ENCODE measurements around the gene OR5A2. TPM values are rescaled to one million over a fixed set of nuclear protein-coding genes. Genes with fewer than 3 reads are reported as not detected.
"Not testable (repeated sequence)": the region's sequence is repeated elsewhere in the genome, so short reads cannot be mapped to it uniquely, and the experiment has no call there.

The OR5A2 gene
- not detected in 2 replicates for total RNA-seq (2014; rRNA removed; shearing (Covaris generic))

- DNase-seq (ENCODE audit: low spot score): no peak
Observed at GRCh38 chr11:59426361-59427067, at the start of gene OR5A2. Gene OR5A2, minus strand, starts transcription at chr11:59426413. Its CDS starts 3,460 bp downstream, at chr11:59422953.

GRCh38 chr11:59475176-59475575 lies 49.0 kb upstream of the OR5A2 start:
- DNase-seq (ENCODE audit: low spot score): no peak

GRCh38 chr11:59473015-59473414 lies 46.8 kb upstream of the OR5A2 start, which contains the start of gene OR4D10:
Gene OR4D10, plus strand, starts transcription at chr11:59473315. Its CDS starts 4,115 bp downstream, at chr11:59477430.
- no peak for DNase-seq (ENCODE audit: low spot score)

- DNase-seq (ENCODE audit: low spot score): peak; percentile 22
Observed at GRCh38 chr11:59463190-59463641, 37.0 kb upstream of the OR5A2 start.

- no peak for DNase-seq (ENCODE audit: low spot score)
Observed at GRCh38 chr11:59459916-59460315, 33.7 kb upstream of the OR5A2 start.

GRCh38 chr11:59456661-59457060 lies 30.4 kb upstream of the OR5A2 start, which contains the start of gene OR4D6:
Gene OR4D6, plus strand, starts transcription at chr11:59456961. Its CDS starts 0 bp downstream, at chr11:59456961.
- no peak for DNase-seq (ENCODE audit: low spot score)

- no peak for DNase-seq (ENCODE audit: low spot score)
Observed at GRCh38 chr11:59448484-59448883, 22.3 kb upstream of the OR5A2 start.

- not testable (repeated sequence) for DNase-seq (ENCODE audit: low spot score)
Observed at GRCh38 chr11:59445624-59446023, 19.4 kb upstream of the OR5A2 start.

- DNase-seq (ENCODE audit: low spot score): no peak
Observed at GRCh38 chr11:59437770-59438169, 11.6 kb upstream of the OR5A2 start.

- no peak for DNase-seq (ENCODE audit: low spot score)
Observed at GRCh38 chr11:59436169-59436568, 10.0 kb upstream of the OR5A2 start, which contains the start of gene OR5A1. Gene OR5A1, plus strand, starts transcription at chr11:59436469. Its CDS starts 6,700 bp downstream, at chr11:59443169.

GRCh38 chr11:59429924-59430516 lies 3.8 kb upstream of the OR5A2 start:
- DNase-seq (ENCODE audit: low spot score): peak; percentile 35

- DNase-seq (ENCODE audit: low spot score): no peak
Observed at GRCh38 chr11:59427068-59427382, 812 bp upstream of the OR5A2 start.

GRCh38 chr11:59425131-59425530 lies 1.1 kb downstream of the OR5A2 start:
- no peak for DNase-seq (ENCODE audit: low spot score)

- DNase-seq (ENCODE audit: low spot score): no peak
Observed at GRCh38 chr11:59423835-59424234, 2.4 kb downstream of the OR5A2 start.

GRCh38 chr11:59418156-59418555 lies 8.1 kb downstream of the OR5A2 start:
- DNase-seq (ENCODE audit: low spot score): no peak

GRCh38 chr11:59417023-59417422 lies 9.2 kb downstream of the OR5A2 start:
- no peak for DNase-seq (ENCODE audit: low spot score)

GRCh38 chr11:59416613-59417012 lies 9.6 kb downstream of the OR5A2 start:
- DNase-seq (ENCODE audit: low spot score): no peak

GRCh38 chr11:59415111-59415510 lies 11.1 kb downstream of the OR5A2 start:
- DNase-seq (ENCODE audit: low spot score): no peak

- no peak for DNase-seq (ENCODE audit: low spot score)
Observed at GRCh38 chr11:59413646-59414045, 12.6 kb downstream of the OR5A2 start.

GRCh38 chr11:59403546-59403945 lies 22.7 kb downstream of the OR5A2 start:
- DNase-seq (ENCODE audit: low spot score): no peak

GRCh38 chr11:59401262-59401552 lies 25.0 kb downstream of the OR5A2 start:
- no peak for DNase-seq (ENCODE audit: low spot score)

- no peak for DNase-seq (ENCODE audit: low spot score)
Observed at GRCh38 chr11:59400461-59401261, 25.6 kb downstream of the OR5A2 start.

- no peak for DNase-seq (ENCODE audit: low spot score)
Observed at GRCh38 chr11:59394186-59394585, 32.0 kb downstream of the OR5A2 start.
